HG03565 (cell line): ENCODE data around the gene SEC22A.

Source experiments
- ATAC-seq: cut with Tn5 transposase; IDR thresholded peaks from one replicate; pipeline ENCODE4 v1.9.1; 2021; ENCODE audit warnings: mild to moderate bottlenecking, moderate library complexity; ENCODE audit not compliant: unreplicated experiment

SEC22A gene

DNA sequence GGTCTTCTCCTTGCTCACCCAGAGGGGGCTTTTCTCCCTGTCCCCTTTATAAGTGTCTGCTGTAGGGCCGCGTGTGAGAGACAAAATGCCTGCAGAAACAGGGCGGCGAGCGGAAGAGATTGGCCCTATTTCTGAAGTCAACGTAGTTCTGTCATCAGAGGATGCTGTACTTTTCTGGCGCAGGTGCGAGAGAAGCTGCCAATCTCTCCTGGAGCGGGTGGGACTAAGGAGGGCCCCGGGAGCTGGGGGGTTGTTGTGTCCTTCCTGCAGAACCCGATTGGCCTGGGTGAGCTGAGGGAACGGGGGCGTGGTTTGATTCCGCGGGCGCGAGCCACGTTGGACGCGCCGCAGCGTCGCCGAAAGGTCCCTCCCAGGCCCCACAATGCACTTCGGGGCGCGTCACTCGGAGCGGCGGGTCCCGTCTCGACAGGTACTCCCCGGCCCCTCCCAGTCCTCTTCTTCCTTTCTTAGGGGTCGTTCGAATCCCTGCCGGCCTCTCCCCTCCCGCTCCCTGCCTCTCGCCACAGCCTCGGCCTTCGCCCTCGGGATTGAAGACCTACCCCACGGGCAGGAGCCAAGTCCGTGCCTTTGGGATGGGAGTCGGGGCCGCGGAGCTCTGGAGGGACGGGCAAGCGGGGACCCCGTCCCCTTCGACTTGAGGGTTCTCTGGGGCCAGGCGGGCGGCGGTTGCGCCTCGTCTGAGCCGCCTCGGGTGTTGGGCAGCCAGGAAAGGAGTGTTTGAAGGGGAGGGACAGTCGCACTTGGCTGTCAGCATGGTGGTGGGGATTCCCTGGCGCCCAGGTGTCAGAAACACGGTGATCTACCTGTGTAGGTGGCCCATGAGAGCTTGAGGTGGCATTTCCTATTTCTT, at the start of gene SEC22A:
Gene SEC22A, plus strand, starts transcription at position 387 of the 871 bp plus-strand sequence. CDS start 7,275 bp downstream, outside the sequence.
- peak; percentile 90 for ATAC-seq

- ATAC-seq: no peak
Observed at GRCh38 chr3:123152687-123153086, 49.1 kb upstream of the SEC22A start.

GRCh38 chr3:123153125-123154019, 48.4 kb upstream of the SEC22A start:
- peak; percentile 51 for ATAC-seq

DNA sequence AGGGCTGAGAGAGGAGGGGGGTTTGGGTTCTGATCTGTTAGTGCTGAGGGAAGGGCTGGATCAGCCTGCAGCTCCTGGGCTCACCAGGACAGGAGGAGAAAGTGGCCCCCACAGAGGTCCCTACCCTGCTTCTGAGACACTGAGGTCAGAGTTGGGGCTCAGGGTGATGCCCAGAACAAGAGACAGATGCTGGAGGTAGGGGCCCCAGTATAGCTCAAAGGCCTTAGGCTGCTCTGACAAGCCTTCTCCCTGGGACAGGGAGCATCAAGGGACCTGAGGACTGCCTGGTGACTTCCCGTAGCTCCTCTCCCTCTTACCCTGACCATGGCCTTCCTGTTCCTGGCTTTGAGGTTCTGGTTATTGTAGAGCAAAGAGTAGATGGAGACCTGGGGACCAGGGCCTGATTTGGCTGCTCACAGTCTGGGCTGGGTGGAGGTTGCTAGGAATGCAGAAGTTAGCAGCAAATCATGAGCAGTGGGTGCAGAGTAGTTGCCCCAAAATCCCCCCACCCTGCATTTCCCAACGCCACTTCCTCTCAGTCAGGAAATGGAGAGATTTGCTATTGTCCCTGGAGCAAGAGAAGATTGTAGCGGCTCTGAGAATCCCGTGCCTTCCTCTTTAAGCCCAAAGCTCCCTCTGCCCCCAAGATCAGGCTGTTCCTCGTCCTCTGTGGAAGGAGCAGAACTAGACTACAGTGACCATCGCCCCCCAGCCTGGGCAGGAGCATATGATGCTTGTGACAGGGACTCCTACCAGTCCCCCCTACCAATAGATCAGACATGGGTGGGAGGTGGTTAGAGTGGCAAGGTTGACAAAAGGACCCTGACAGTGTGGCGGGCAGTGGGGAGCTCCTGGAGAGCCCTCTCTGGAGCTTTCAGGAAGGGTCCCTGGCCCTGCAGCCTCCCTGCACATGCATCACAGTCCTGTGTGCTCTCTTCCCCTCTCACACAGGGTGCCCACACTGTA, 47.4 kb upstream of the SEC22A start:
- ATAC-seq: no peak

GRCh38 chr3:123155471-123156011, 46.2 kb upstream of the SEC22A start:
- no peak for ATAC-seq

GRCh38 chr3:123156276-123156995, 45.3 kb upstream of the SEC22A start:
- no peak for ATAC-seq

GRCh38 chr3:123157209-123157597, 44.5 kb upstream of the SEC22A start:
- ATAC-seq: no peak

GRCh38 chr3:123157598-123158287, 44.0 kb upstream of the SEC22A start:
- ATAC-seq: no peak

GRCh38 chr3:123158330-123158729, 43.4 kb upstream of the SEC22A start:
- no peak for ATAC-seq

DNA sequence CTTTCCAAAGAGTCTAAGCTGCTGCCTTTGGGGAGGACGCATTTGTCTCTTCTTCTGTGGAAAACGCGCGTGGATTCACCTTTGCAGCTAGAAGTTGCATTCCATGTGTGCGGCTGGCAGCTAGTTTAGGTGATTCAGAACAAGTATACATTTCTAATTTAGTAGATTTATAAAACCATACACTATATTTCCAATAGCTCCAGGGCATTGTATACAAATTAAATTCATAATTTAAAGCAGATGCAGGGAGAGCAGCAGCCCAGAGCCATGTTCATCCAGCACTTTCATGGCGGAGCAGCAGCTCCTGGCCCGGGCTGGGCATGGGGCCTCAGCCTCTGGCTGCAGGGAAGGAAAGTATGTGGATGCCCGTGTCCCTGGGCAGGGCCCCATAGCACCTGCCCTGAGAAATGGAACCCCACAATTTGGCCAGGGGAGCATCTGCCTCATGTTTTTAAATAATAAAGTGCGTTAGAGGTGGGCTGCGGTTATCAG, 42.8 kb upstream of the SEC22A start:
- no peak for ATAC-seq

GRCh38 chr3:123159926-123160635, 41.7 kb upstream of the SEC22A start:
- ATAC-seq: no peak

- ATAC-seq: no peak
Observed at GRCh38 chr3:123161167-123161566, 40.6 kb upstream of the SEC22A start.

- no peak for ATAC-seq
Observed at GRCh38 chr3:123163141-123163540, 38.6 kb upstream of the SEC22A start.

DNA sequence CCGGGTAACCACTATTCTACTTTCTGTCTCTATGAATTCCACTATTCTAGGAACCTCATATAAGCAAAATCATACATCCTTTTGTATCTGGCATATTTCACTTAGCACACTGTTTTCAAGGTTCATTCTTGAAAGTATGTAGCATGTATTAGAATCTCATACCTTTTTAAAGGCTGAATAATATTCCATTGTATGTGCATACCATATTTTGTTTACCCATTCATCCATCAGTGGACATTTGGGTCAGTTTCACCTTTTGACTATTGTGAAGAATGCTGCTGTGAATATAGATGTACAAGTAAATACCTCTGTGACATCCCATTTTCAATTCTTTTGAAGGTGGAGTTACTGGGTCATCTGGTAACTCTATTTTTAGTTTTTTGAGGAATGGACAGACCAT, 36.6 kb upstream of the SEC22A start:
- no peak for ATAC-seq

DNA sequence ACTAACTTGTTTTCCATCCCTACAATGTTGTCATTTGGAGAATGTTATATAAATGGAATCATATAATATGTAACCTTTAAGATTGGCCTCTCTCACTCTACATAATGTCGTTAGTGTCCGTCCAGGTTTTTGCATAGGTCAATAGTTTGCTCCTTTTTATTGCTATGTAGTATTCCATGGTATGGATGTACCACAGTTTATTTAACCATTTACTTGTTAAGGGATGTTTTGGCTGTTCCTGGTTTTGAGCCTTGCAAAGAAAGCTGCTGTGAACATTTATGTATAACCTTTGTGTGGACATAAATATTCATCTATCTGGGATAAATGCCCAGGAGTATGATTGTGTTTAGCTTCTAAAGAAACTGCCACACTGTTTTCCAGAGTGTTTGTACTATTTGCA, 34.1 kb upstream of the SEC22A start:
- no peak for ATAC-seq

- ATAC-seq: no peak
Observed at GRCh38 chr3:123168122-123168521, 33.6 kb upstream of the SEC22A start.

GRCh38 chr3:123168605-123169004, 33.1 kb upstream of the SEC22A start:
- no peak for ATAC-seq

- no peak for ATAC-seq
Observed at GRCh38 chr3:123169492-123169929, 32.2 kb upstream of the SEC22A start.
